Osteoblast (primary cell): ENCODE measurements around the gene TP73. TPM values are rescaled to one million over a fixed set of nuclear protein-coding genes. Genes with fewer than 3 reads are reported as not detected.
A peak's percentile ranks its signal among the peaks of the same experiment; 100 is the strongest.

Experiments
- DNase-seq: peaks from one replicate; pipeline ENCODE4 v3.0.0; 2011; ENCODE audit warnings: low spot score, mixed read lengths; ENCODE audit not compliant: insufficient read length; ENCODE audit errors: missing footprints
- H2AFZ ChIP-seq: 2 replicates; pipeline ENCODE4 v1.6.0; 2011; ENCODE audit warnings: mild to moderate bottlenecking, low read length
- H3K27ac ChIP-seq: 2 replicates; pipeline ENCODE4 v1.5.1; 2011; ENCODE audit warnings: mild to moderate bottlenecking, low read depth, low read length, moderate library complexity
- H3K27me3 ChIP-seq: 2 replicates; pipeline ENCODE4 v1.6.0; 2012; ENCODE audit warnings: mild to moderate bottlenecking, control low read depth, inconsistent platforms, low read length, moderate library complexity; ENCODE audit not compliant: insufficient read depth
- H3K36me3 ChIP-seq: 2 replicates; pipeline ENCODE4 v1.5.1; 2011; ENCODE audit warnings: mild to moderate bottlenecking, low read length, control low read depth, moderate library complexity; ENCODE audit not compliant: insufficient read depth
- H3K4me1 ChIP-seq: 2 replicates; pipeline ENCODE4 v1.5.1; 2011; ENCODE audit warnings: mild to moderate bottlenecking, low read length, control low read depth, moderate library complexity; ENCODE audit not compliant: insufficient read depth
- H3K4me2 ChIP-seq: 2 replicates; pipeline ENCODE4 v1.6.0; 2011; ENCODE audit warnings: mild to moderate bottlenecking, low read length; ENCODE audit not compliant: insufficient read depth
- H3K4me3 ChIP-seq: fragments of 200-600 bp; sonication (generic); 3 replicates; pipeline ENCODE4 v1.5.1; 2012; ENCODE audit warnings: mild to moderate bottlenecking, low read length, inconsistent platforms; ENCODE audit not compliant: insufficient read depth
- H3K79me2 ChIP-seq: 2 replicates; pipeline ENCODE4 v1.6.0; 2012; ENCODE audit warnings: mild to moderate bottlenecking, low read length, control low read depth, inconsistent platforms; ENCODE audit not compliant: insufficient read depth
- H3K9me3 ChIP-seq: 2 replicates; pipeline ENCODE4 v1.5.1; 2011; ENCODE audit warnings: low read depth, low read length, control low read depth
- H4K20me1 ChIP-seq: 2 replicates; pipeline ENCODE4 v1.6.0; 2012; ENCODE audit warnings: mild to moderate bottlenecking, low read length, control low read depth; ENCODE audit not compliant: insufficient read depth
- total RNA-seq: library from RNA; depleted of rRNA; stranded (reverse); fragments of >200 nt; gene quantifications from 2 replicates; pipeline ENCODE4 v1.2.3, GENCODE V29; 2012
- TF ChIP-seq, protein P1 (sequence below): IDR thresholded peaks from 2 replicates; pipeline ENCODE4 v1.5.1; 2011; ENCODE audit warnings: mild to moderate bottlenecking, low read depth, low read length, moderate library complexity; ENCODE audit errors: extremely low read depth

Gene TP73
- total RNA-seq, 1 donor, result not detected

DNA sequence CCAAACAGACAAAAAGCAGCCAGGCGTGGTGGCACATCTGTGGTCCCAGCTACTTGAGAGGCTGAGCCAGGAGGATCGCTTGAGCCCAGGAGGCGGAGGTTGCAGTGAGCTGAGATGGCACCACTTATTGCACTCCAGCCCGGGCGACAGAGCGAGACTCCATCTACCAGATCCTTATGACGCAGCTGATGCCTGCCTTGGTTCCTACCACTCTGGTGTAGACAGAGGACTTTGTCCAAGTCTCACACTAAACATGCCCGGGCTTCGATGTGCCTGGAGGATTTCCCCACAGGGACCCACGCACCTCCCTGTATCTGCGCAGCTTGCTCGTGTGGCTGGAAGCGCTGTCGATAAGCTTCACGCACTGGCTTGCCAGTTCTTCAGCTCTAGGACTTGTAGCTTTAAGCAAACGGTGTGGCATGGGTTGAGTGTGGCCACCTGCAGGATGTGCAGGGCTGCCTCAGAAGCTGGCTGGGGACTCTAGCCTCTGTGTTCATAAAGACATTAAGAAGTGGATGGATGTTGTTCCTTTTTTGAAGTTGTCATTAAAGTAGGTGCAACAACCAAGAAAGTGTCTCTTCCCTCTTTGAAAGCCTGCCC, 22.7 kb upstream of the TP73 start:
- TF ChIP-seq, protein P1, sequence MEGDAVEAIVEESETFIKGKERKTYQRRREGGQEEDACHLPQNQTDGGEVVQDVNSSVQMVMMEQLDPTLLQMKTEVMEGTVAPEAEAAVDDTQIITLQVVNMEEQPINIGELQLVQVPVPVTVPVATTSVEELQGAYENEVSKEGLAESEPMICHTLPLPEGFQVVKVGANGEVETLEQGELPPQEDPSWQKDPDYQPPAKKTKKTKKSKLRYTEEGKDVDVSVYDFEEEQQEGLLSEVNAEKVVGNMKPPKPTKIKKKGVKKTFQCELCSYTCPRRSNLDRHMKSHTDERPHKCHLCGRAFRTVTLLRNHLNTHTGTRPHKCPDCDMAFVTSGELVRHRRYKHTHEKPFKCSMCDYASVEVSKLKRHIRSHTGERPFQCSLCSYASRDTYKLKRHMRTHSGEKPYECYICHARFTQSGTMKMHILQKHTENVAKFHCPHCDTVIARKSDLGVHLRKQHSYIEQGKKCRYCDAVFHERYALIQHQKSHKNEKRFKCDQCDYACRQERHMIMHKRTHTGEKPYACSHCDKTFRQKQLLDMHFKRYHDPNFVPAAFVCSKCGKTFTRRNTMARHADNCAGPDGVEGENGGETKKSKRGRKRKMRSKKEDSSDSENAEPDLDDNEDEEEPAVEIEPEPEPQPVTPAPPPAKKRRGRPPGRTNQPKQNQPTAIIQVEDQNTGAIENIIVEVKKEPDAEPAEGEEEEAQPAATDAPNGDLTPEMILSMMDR, result no peak

DNA sequence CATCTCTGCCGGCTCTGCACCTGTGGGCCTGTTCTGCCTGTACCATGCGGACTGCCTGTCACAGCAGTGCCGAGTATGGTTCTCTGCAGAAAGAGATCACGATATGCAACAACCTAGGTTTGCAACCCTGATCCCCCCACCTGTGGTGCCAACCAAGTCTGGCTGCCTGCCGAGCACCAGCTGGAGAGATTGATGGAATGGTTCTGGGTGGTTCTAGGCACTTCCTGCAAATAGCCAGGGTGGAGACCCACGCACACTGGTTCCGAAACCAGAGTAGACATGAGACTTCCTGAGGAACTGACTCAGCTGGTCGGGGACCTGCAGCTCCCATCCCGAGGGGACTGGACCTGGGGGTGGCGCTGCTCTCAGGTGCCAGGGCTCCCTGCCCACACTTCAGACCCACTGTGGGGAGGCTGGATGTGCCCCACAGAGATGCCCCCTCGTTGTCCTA, 22.1 kb upstream of the TP73 start:
- H4K20me1 ChIP-seq, result peaks cover 5% of the 10 kb centered on the region
- H3K36me3 ChIP-seq, result peaks cover 42% of the 10 kb centered on the region
- H3K4me1 ChIP-seq, result peaks cover 5% of the 10 kb centered on the region
- H3K27me3 ChIP-seq, result no peaks in the 10 kb centered on the region
- H3K4me3 ChIP-seq, result no peak overlapping the region
- no peak overlapping the region for H3K27ac ChIP-seq
- TF ChIP-seq, protein P1, result no peak
- H3K79me2 ChIP-seq, result peaks cover 11% of the 10 kb centered on the region
- DNase-seq, result peak; percentile 46
- H3K9me3 ChIP-seq, result no peaks in the 10 kb centered on the region
- no peak overlapping the region for H2AFZ ChIP-seq
- H3K4me2 ChIP-seq, result no peak overlapping the region

More for the DNA sequence above, 22.7 kb upstream of the TP73 start:
- Histone ChIP-seq H3K9me3 (no peaks in the 10 kb centered on the region), H3K4me2 (no peak overlapping the region), H4K20me1 (peaks cover 5% of the 10 kb centered on the region), H2AFZ (no peak overlapping the region), H3K36me3 (peaks cover 37% of the 10 kb centered on the region), H3K4me3 (no peak overlapping the region), H3K4me1 (peaks cover 5% of the 10 kb centered on the region), H3K79me2 (peaks cover 11% of the 10 kb centered on the region), H3K27me3 (no peaks in the 10 kb centered on the region), H3K27ac (no peak overlapping the region)
- peak; percentile 29 for DNase-seq

DNA sequence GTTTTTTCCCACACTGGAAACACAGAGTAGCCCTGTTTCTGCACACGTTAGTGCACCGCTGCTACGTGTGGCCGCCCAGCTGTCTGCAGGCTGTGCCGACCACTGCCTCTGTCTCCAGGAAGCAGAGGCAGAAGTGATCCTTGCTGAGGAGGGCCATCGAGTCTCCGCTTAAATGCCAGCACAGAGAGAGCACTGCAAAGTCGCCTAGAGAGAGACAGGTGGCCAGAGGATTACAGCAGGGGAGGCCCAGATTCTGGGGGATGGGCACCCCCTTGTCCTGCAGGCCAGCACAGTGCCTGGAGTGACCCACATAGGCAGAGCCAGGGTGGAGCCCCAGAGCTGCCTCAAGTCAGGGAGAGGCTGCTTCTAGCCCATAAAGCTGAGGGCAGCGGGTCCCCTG, 21.4 kb upstream of the TP73 start:
- Histone ChIP-seq H3K4me3 (no peak overlapping the region), H3K36me3 (peaks cover 44% of the 10 kb centered on the region), H3K4me2 (no peak overlapping the region), H3K9me3 (no peaks in the 10 kb centered on the region), H3K27me3 (no peaks in the 10 kb centered on the region), H3K27ac (no peak overlapping the region), H2AFZ (no peak overlapping the region), H4K20me1 (peaks cover 3% of the 10 kb centered on the region), H3K79me2 (peaks cover 4% of the 10 kb centered on the region), H3K4me1 (peaks cover 1% of the 10 kb centered on the region)
- DNase-seq, result peak; percentile 81
- TF ChIP-seq, protein P1, result no peak

DNA sequence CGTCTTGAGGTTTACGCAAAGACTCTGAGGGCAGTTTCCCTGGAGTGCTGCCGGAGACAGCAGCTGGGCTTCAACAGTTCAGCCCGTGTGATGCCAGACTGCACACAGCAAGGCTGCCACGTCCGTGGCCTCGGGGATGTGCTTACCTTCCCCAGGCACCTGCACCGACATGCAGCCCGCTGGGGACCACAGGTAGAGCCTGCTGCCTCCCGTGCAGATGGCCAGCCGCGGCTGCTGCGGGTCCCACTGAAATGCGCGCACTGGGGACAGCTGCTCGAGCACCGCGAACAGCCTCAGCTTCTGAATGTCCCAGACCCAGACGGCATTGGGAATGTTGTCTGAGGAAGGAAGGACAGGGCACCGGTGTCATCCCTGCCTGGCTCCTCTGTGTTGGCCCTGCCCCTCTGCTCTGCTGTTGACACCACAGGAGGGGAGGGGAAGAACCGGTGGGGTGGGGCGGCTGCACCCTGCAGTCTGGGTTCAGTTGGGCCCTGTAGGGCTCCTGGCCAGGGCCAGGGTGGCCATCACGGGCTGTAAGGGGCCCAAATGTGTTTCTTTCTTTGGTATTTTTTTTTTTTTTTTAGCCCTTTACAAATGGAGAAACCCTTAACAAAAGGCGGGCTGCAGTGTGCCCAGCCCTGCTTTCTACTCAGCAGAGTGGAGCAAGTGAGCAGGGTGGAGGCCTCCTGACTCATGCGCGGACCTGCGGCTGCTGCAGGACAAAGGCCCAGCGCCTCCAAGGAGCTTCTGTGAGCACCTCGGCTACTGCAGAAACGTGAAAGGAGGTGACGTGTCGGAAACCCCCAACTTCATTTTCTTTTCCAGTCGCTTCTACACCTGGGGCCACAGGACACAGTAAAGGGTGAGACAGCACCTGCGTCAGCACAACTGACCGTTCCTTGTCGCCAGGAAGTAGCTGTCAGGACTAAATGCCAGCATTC, 20.7 kb upstream of the TP73 start:
- Histone ChIP-seq H4K20me1 (no peaks in the 10 kb centered on the region), H2AFZ (no peak overlapping the region), H3K4me3 (no peak overlapping the region), H3K27ac (no peak overlapping the region), H3K79me2 (no peaks in the 10 kb centered on the region), H3K36me3 (peaks cover 48% of the 10 kb centered on the region), H3K9me3 (no peaks in the 10 kb centered on the region), H3K4me1 (no peaks in the 10 kb centered on the region), H3K4me2 (no peak overlapping the region), H3K27me3 (no peaks in the 10 kb centered on the region)
- TF ChIP-seq, protein P1, result no peak
- no peak for DNase-seq
